ENCODE measurements around the gene DERL3. TPM values are rescaled to one million over a fixed set of nuclear protein-coding genes. Genes with fewer than 3 reads are reported as not detected.

The DERL3 gene
- total RNA-seq, 1 donor = 0.36 TPM

- no peak for DNase-seq (ENCODE audit: low read depth)
- no peak for TF ChIP-seq CTCF (IDR thresholded peaks at IDR 0.05; ENCODE audit: insufficient read depth, low read length)
- H3K4me3 ChIP-seq (ENCODE audit: low read depth, low read length) = no peak overlapping the region
Measured at GRCh38 chr22:23831781-23832180, 7.0 kb downstream of the DERL3 start.

GRCh38 chr22:23831261-23831660 is 7.5 kb downstream of the DERL3 start:
- no peak for TF ChIP-seq CTCF (IDR thresholded peaks at IDR 0.05; ENCODE audit: insufficient read depth, low read length)

GRCh38 chr22:23829845-23830372 is 8.9 kb downstream of the DERL3 start:
- H3K4me3 ChIP-seq (ENCODE audit: low read depth, low read length) = no peak overlapping the region
- DNase-seq (ENCODE audit: low read depth) = peak; percentile 95
- no peak for TF ChIP-seq CTCF (IDR thresholded peaks at IDR 0.05; ENCODE audit: insufficient read depth, low read length)

More at GRCh38 chr22:23831261-23831660, 7.5 kb downstream of the DERL3 start:
- no peak for DNase-seq (ENCODE audit: low read depth)
- H3K4me3 ChIP-seq (ENCODE audit: low read depth, low read length) = no peak overlapping the region

GRCh38 chr22:23828800-23829680 is 9.8 kb downstream of the DERL3 start:
- TF ChIP-seq CTCF (IDR thresholded peaks at IDR 0.05; ENCODE audit: insufficient read depth, low read length) = no peak
- no peak overlapping the region for H3K4me3 ChIP-seq (ENCODE audit: low read depth, low read length)
- no peak for DNase-seq (ENCODE audit: low read depth)

- DNase-seq (ENCODE audit: low read depth) = no peak
- no peak for TF ChIP-seq CTCF (IDR thresholded peaks at IDR 0.05; ENCODE audit: insufficient read depth, low read length)
- H3K4me3 ChIP-seq (ENCODE audit: low read depth, low read length) = no peak overlapping the region
Measured at GRCh38 chr22:23827351-23827995, 11.3 kb downstream of the DERL3 start.

GRCh38 chr22:23826510-23827350 is 12.1 kb downstream of the DERL3 start:
- DNase-seq (ENCODE audit: low read depth) = no peak
- H3K4me3 ChIP-seq (ENCODE audit: low read depth, low read length) = no peak overlapping the region
- TF ChIP-seq CTCF (IDR thresholded peaks at IDR 0.05; ENCODE audit: insufficient read depth, low read length) = no peak
